22Rv1 (cell line): ENCODE results near the gene ARHGEF28.

Experiments
- CTCF ChIP-seq: fragments of 450-650 bp; IDR thresholded peaks from 2 replicates; pipeline ENCODE4 v1.5.1; 2017; ENCODE audit warnings: mild to moderate bottlenecking
- ZFX ChIP-seq: fragments of 450-650 bp; IDR thresholded peaks from 2 replicates; pipeline ENCODE4 v1.6.1; 2017; ENCODE audit warnings: antibody characterized with exemption, borderline replicate concordance

- TF ChIP-seq CTCF (no peak), ZFX (no peak)
Measured at GRCh38 chr5:73917891-73918290, 291.9 kb downstream of the ARHGEF28 start.
